Mononuclear cell (primary cell): ENCODE data around the gene ALX4. TPM values are rescaled to one million over a fixed set of nuclear protein-coding genes. Genes with fewer than 3 reads are reported as not detected.

Experiments used
- H3K27me3 ChIP-seq: 2 replicates; pipeline ENCODE4 v1.6.0; 2011; ENCODE audit warnings: low read length, control low read depth; ENCODE audit not compliant: insufficient read depth
- H3K4me1 ChIP-seq: 2 replicates; pipeline ENCODE4 v1.5.1; 2011; ENCODE audit warnings: mild to moderate bottlenecking, low read length, control low read depth; ENCODE audit not compliant: insufficient read depth
- H3K4me3 ChIP-seq: 2 replicates; pipeline ENCODE4 v1.5.1; 2011; ENCODE audit warnings: mild to moderate bottlenecking, low read length, moderate library complexity
- H3K9me3 ChIP-seq: 2 replicates; pipeline ENCODE4 v1.5.1; 2011; ENCODE audit warnings: low read depth, mild to moderate bottlenecking, control low read depth, low read length
- total RNA-seq: library from RNA; depleted of rRNA; stranded (reverse); fragments of >200 nt; gene quantifications from one replicate; pipeline ENCODE4 v1.2.3, GENCODE V29; 2012

Gene ALX4
- total RNA-seq, 1 donor, result not detected

DNA sequence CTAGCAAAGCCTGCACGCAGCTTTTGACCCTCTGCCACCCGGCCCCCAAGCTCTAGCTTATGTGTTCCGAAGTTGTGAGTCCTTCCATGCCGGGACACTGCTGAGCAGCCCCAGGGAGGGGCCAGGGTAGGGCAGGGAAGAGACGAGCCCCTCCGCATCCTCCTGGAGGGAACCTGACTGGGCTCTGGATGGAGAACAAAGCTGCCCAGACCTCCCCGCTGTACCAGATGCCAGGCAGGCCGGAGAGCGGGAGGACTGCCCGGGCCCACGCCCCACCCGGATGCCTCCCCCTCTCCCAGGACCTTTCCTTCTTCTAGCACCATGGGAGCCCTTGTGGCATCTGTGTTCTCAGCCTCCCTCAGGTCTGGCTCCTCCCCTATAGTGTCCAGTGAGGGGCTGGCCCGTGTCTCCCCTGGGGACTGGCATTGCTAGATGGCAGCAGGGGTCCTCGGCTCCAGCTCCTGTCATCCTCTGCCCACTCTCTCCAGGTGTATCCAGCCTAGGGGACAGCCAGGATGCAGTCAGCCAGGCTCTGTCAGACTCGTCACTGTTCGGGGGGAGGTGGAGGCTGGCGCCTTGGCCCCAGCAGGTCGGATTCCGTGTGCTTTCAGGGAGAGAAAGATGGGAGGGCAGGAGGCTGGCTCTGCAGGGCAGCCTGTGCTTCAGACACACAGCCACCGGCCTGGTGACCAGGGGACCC, 46.1 kb downstream of the ALX4 start:
- H3K27me3 ChIP-seq, result no peaks in the 10 kb centered on the region
- H3K9me3 ChIP-seq, result no peaks in the 10 kb centered on the region
- no peaks in the 10 kb centered on the region for H3K4me1 ChIP-seq
- no peak overlapping the region for H3K4me3 ChIP-seq

- H3K27me3 ChIP-seq, result no peaks in the 10 kb centered on the region
- no peak overlapping the region for H3K4me3 ChIP-seq
- no peaks in the 10 kb centered on the region for H3K4me1 ChIP-seq
- no peaks in the 10 kb centered on the region for H3K9me3 ChIP-seq
Observed at GRCh38 chr11:44261800-44262591, 47.9 kb downstream of the ALX4 start.

DNA sequence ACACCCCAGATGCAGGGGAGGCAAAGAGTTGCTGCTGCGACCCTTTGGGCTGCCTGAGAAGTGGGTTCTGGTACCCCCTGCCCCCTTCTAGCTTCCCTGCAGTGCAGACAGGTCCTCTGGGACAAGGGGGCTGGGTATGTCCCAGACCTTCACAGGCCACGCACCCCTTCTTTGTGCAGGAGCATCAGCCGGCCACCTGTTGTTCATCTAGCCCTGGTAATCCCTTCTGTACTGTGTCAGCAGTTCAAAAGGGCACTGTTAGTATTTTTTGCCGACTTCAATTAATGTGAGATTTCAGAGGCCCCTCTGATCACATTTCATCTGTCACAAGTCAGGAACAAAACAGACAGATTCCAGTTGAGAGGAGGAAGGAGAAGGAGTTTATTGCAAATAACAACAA, 49.9 kb downstream of the ALX4 start:
- no peaks in the 10 kb centered on the region for H3K4me1 ChIP-seq
- no peak overlapping the region for H3K4me3 ChIP-seq
- H3K9me3 ChIP-seq, result no peaks in the 10 kb centered on the region
- H3K27me3 ChIP-seq, result no peaks in the 10 kb centered on the region

DNA sequence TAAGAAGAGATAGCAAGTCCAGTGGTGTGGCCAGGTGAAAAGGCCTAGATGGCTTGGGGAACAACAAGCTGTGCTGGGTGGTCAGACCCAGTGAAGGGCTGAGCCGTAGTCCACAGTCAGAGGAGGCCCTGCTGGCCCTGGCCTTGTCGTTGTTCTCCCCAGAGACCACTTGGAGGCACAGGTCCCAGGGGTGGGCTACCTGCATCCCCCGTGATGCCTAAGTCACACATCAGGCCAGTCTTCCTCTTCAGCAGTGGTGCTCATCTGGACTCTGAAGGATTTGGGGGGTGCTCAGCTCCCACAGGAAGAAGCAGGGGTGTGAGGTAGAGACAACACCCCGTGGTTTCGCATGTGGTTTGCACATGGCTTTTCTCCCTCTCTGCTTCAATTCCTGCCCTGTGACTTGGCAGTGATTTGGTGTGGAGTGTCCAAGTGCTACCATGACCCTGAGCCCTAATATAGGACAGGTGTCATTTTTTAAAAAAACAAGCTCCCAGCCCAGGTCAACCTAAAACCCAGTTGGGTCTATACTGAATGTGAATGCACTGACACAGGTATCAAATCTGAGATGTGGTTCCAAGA, 51.0 kb downstream of the ALX4 start:
- no peak overlapping the region for H3K4me3 ChIP-seq
- H3K4me1 ChIP-seq, result no peaks in the 10 kb centered on the region
- no peaks in the 10 kb centered on the region for H3K9me3 ChIP-seq
- H3K27me3 ChIP-seq, result no peaks in the 10 kb centered on the region

- no peaks in the 10 kb centered on the region for H3K27me3 ChIP-seq
- H3K4me1 ChIP-seq, result no peaks in the 10 kb centered on the region
- peaks cover 5% of the 10 kb centered on the region for H3K9me3 ChIP-seq
- no peak overlapping the region for H3K4me3 ChIP-seq
Observed at GRCh38 chr11:44258190-44258489, 51.8 kb downstream of the ALX4 start.

- Histone ChIP-seq H3K4me1 (no peaks in the 10 kb centered on the region), H3K9me3 (peaks cover 11% of the 10 kb centered on the region), H3K4me3 (no peak overlapping the region), H3K27me3 (no peaks in the 10 kb centered on the region)
Observed at GRCh38 chr11:44257338-44258189, 52.4 kb downstream of the ALX4 start.

DNA sequence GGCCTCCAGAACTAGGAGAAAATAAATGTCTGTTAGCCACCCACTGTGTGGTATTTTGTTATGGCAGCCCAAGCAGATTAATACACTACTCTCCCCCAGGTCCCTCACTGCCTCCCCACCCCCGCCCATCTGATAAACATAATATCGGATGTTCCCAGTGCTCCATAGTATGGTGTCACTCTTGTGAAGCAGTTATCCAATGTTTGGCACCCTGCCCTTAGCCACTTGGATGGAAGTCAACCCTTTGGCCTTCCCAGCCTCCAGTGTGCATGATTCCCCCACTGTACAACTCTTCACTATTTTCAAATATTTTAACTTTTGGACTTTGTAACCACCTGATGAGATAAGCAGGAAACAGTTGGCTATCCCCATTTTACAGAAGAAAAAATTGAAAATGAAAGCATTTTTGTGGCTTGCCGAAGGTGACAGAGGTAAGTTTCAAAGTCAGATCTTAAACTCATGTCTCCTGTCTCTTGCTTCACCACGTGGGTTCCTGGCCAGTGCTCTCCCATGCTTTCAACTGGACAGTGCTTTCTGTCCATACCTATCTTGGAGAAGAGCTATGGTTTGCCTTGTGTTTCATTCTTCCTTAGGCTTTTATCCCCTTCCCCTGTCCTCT, 53.2 kb downstream of the ALX4 start:
- no peaks in the 10 kb centered on the region for H3K4me1 ChIP-seq
- H3K4me3 ChIP-seq, result no peak overlapping the region
- no peaks in the 10 kb centered on the region for H3K27me3 ChIP-seq
- H3K9me3 ChIP-seq, result peaks cover 16% of the 10 kb centered on the region

- no peak overlapping the region for H3K4me3 ChIP-seq
- peaks cover 16% of the 10 kb centered on the region for H3K9me3 ChIP-seq
- H3K4me1 ChIP-seq, result no peaks in the 10 kb centered on the region
- H3K27me3 ChIP-seq, result no peaks in the 10 kb centered on the region
Observed at GRCh38 chr11:44255406-44256071, 54.4 kb downstream of the ALX4 start.

GRCh38 chr11:44252999-44253602, 56.8 kb downstream of the ALX4 start:
- H3K4me3 ChIP-seq, result no peak overlapping the region
- H3K9me3 ChIP-seq, result peaks cover 16% of the 10 kb centered on the region

GRCh38 chr11:44250421-44250820, 59.5 kb downstream of the ALX4 start:
- peaks cover 16% of the 10 kb centered on the region for H3K9me3 ChIP-seq
- H3K4me1 ChIP-seq, result no peaks in the 10 kb centered on the region
- H3K4me3 ChIP-seq, result no peak overlapping the region
- H3K27me3 ChIP-seq, result no peaks in the 10 kb centered on the region

More at GRCh38 chr11:44252999-44253602, 56.8 kb downstream of the ALX4 start:
- Histone ChIP-seq H3K27me3 (no peaks in the 10 kb centered on the region), H3K4me1 (no peaks in the 10 kb centered on the region)

- no peaks in the 10 kb centered on the region for H3K27me3 ChIP-seq
- no peak overlapping the region for H3K4me3 ChIP-seq
- H3K4me1 ChIP-seq, result no peaks in the 10 kb centered on the region
- peaks cover 11% of the 10 kb centered on the region for H3K9me3 ChIP-seq
Observed at GRCh38 chr11:44248109-44248508, 61.8 kb downstream of the ALX4 start.

DNA sequence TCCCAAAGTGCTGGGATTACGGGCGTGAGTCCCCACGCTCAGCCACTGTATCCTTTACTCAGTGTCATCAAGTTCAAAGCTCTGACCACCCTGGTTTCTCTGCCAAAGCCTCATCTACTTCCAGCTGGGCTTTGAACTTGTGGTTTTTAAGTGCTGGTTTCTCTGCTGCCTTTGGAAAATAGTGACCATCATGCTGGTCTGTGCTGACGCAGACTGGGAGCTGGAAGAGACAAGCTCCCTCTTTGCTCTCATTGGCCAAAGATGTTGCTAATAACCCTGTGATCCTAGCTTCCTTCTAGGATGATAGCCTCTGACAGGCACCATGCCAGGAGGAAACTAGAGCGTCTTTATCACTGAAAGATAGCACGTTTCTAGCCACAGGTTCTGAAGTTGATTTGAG, 62.4 kb downstream of the ALX4 start:
- Histone ChIP-seq H3K27me3 (no peaks in the 10 kb centered on the region), H3K9me3 (peaks cover 5% of the 10 kb centered on the region), H3K4me3 (no peak overlapping the region), H3K4me1 (no peaks in the 10 kb centered on the region)

DNA sequence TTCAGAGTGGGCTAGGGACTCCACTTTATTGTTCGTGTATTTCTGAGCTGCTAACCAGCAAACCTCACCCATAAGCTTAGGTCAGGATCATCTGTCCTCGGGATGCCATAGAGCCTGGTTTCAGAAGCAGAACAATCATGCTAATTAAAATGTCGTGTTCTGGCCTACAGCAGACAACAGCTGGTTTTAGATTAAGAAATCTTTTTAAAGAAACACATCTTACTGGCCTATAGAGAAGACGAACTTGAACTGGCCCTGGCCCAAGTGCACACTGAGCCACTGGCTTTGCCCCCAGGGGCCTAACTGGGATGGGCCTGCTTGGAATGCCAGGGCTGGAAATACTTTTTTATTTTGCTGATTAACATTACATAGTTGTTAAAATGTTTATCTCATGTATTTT, 63.2 kb downstream of the ALX4 start:
- H3K4me1 ChIP-seq, result no peaks in the 10 kb centered on the region

More for the DNA sequence above, 63.2 kb downstream of the ALX4 start:
- H3K9me3 ChIP-seq, result no peaks in the 10 kb centered on the region
- H3K4me3 ChIP-seq, result no peak overlapping the region
- H3K27me3 ChIP-seq, result no peaks in the 10 kb centered on the region
